GM23248 (cell line): ENCODE results near the gene SEMA3D. TPM values are rescaled to one million over a fixed set of nuclear protein-coding genes. Genes with fewer than 3 reads are reported as not detected.
A peak's percentile ranks its signal among the peaks of the same experiment; 100 is the strongest.

Experiments
- DNase-seq: peaks from one replicate; pipeline ENCODE4 v3.0.0-alpha.2; 2015
- H2AFZ ChIP-seq: fragments of 200-600 bp; sonication (generic); 2 replicates; pipeline ENCODE4 v1.6.1; 2016; ENCODE audit warnings: antibody characterized with exemption
- H3F3A ChIP-seq: fragments of 200-600 bp; sonication (generic); 2 replicates; pipeline ENCODE4 v1.6.1; 2016; ENCODE audit warnings: mild to moderate bottlenecking, antibody characterized with exemption, mixed run types; ENCODE audit not compliant: insufficient read depth
- H3K27ac ChIP-seq: fragments of 200-600 bp; sonication (generic); 2 replicates; pipeline ENCODE4 v1.5.1; 2016; ENCODE audit warnings: mild to moderate bottlenecking
- H3K27me3 ChIP-seq: fragments of 200-600 bp; sonication (generic); replicated peaks from 2 replicates; pipeline ENCODE4 v1.6.1; 2016; ENCODE audit warnings: mild to moderate bottlenecking; ENCODE audit not compliant: insufficient read depth
- H3K36me3 ChIP-seq: fragments of 200-600 bp; sonication (generic); 2 replicates; pipeline ENCODE4 v1.6.1; 2016; ENCODE audit warnings: low read depth, mild to moderate bottlenecking
- H3K4me1 ChIP-seq: fragments of 200-600 bp; sonication (generic); 2 replicates; pipeline ENCODE4 v1.6.1; 2016; ENCODE audit warnings: mild to moderate bottlenecking; ENCODE audit not compliant: insufficient read depth
- H3K4me2 ChIP-seq: fragments of 200-600 bp; sonication (generic); one replicate; pipeline ENCODE4 v1.6.1; 2016; ENCODE audit warnings: mild to moderate bottlenecking; ENCODE audit not compliant: unreplicated experiment
- H3K4me3 ChIP-seq: fragments of 200-600 bp; sonication (generic); 2 replicates; pipeline ENCODE4 v1.5.1; 2016; ENCODE audit warnings: mild to moderate bottlenecking
- H3K79me2 ChIP-seq: fragments of 200-600 bp; sonication (generic); 2 replicates; pipeline ENCODE4 v1.6.1; 2016; ENCODE audit warnings: mild to moderate bottlenecking; ENCODE audit not compliant: insufficient read depth
- H3K9ac ChIP-seq: fragments of 200-600 bp; sonication (generic); 2 replicates; pipeline ENCODE4 v1.6.1; 2016; ENCODE audit warnings: mild to moderate bottlenecking
- H3K9me2 ChIP-seq: fragments of 200-600 bp; sonication (generic); 2 replicates; pipeline ENCODE4 v1.6.1; 2016; ENCODE audit warnings: mixed run types, mild to moderate bottlenecking, moderate library complexity; ENCODE audit not compliant: insufficient read depth
- H3K9me3 ChIP-seq: fragments of 200-600 bp; sonication (generic); one replicate; pipeline ENCODE4 v1.6.1; 2017; ENCODE audit warnings: low read depth
- H4K20me1 ChIP-seq: fragments of 200-600 bp; sonication (generic); 2 replicates; pipeline ENCODE4 v1.6.0; 2016; ENCODE audit not compliant: insufficient read depth
- EZH2 ChIP-seq: fragments of 200-600 bp; sonication (generic); IDR thresholded peaks from 2 replicates; pipeline ENCODE4 v1.6.1; 2018; ENCODE audit warnings: antibody characterized with exemption, mild to moderate bottlenecking; ENCODE audit not compliant: insufficient read depth, poor library complexity, severe bottlenecking
- EZH2phosphoT487 ChIP-seq: fragments of 200-600 bp; sonication (generic); IDR thresholded peaks from 2 replicates; pipeline ENCODE4 v1.6.1; 2018; ENCODE audit warnings: antibody characterized with exemption, moderate library complexity, mild to moderate bottlenecking, low read depth; ENCODE audit not compliant: insufficient read depth
- WGBS, 2 experiments: methylation state at CpG; one replicate each; pipeline ENCODE4 v1.1.6; 2015 to 2017; ENCODE audit warnings: low lambda C conversion rate in 2 of 2, low coverage in 1 of 2; ENCODE audit errors: missing lambda C conversion rate in 2 of 2; 5-methylcytosine and 5-hydroxymethylcytosine counted together
- in situ Hi-C: fragments of 300-500 bp; cut with MboI; formaldehyde crosslinking; loops from 2 replicates; pipeline ENCODE4 v1.15.0; 2020
- polyA plus RNA-seq: library from polyadenylated mRNA; unstranded; fragments of >200 nt; fragmentation: Nextera tagmentation; extraction: Ambion mirVana; gene quantifications from 2 replicates; pipeline ENCODE4 v1.2.1, GENCODE V29; 2016
- total RNA-seq: library from RNA; depleted of rRNA; stranded (reverse); fragments of >200 nt; shearing (Covaris generic); gene quantifications from 2 replicates; pipeline ENCODE4 v1.2.3, GENCODE V29; 2014

SEMA3D gene
- total and polyA plus RNA-seq, 2 experiments from 2014 or later = 4.0 to 6.6 TPM

DNA sequence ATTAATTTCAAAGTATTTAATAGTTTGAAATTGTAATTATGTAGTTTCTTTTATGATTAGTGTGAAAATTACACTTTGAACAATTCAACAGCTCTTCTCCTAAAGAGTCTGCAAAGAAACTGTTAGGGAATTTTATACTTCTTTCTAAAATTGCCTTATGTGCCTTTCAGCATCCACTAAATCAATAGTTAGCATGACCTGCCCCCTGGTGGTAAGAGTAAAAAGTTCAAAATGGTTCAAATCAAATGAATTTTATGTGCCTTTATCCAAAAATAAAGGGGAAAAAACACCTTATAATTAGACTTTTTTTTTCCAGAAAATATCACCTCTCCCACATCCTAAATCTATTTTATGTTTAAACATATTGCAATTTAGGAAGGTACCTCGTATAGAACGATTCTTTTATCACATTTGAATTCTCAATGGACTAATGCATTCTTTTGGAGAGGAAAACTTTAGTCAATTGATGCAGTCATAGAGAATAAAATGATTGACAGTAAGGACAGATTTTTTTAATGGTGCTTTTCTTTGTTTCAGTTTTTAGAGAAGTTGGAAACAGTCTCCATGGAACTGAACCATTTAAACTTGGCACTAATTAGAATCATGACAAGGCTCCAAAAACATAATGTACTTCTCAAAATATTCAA is 163.7 kb downstream of the SEMA3D start:
- Histone ChIP-seq H3K9me3 (no peaks in the 10 kb centered on the region), H3K4me2 (no peak overlapping the region), H3K9ac (no peak overlapping the region), H3F3A (no peaks in the 10 kb centered on the region), H3K27ac (no peak overlapping the region), H3K79me2 (no peaks in the 10 kb centered on the region), H3K36me3 (no peaks in the 10 kb centered on the region), H3K4me1 (no peaks in the 10 kb centered on the region), H4K20me1 (no peaks in the 10 kb centered on the region), H3K27me3 (no peaks in the 10 kb centered on the region), H2AFZ (0 out of 2 replicates have a peak overlapping the region, but pooled peaks have one; percentile 6), H3K4me3 (no peak overlapping the region), H3K9me2 (no peaks in the 10 kb centered on the region)
- TF ChIP-seq EZH2 = no peak
- no peak for TF ChIP-seq EZH2phosphoT487
- DNase-seq = peak; percentile 65
- 0 to 2% methylated on average over 2 of the region's 2 CpGs for WGBS, 2 experiments
- in situ Hi-C loops = loop anchor here (10.0 kb wide), 2 partner anchors 828 to 1078 kb away; partner anchors contain the start of gene SEMA3A

DNA sequence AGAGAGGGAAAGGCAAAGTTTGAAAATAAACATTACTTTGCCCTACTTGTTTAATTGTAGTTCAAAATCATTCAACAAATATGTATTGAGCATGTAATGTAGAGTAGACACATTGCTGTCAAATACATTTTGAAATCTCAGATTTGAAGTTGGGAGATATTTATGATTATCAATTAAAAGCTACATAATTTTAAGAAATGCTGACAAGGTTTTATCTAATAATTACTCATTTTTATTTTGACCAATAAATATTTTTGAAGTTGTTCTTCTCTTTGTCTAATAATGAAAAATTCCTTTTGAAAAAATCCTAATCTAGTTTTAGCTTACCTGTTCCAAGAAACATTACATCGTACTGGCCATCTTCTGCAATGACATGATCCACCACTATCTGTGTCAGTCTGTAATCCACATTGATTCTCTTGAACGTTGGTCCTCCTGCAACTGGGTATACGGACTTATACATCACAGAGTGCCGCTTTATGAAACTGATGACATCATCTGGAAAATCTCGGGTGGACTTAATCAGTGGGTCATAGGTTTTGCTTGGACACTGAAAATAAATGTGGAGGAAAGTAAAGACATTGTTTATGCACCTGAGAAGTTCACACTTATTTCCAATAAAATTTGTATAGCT is 164.7 kb downstream of the SEMA3D start:
- H2AFZ ChIP-seq = 0 out of 2 replicates have a peak overlapping the region, but pooled peaks have one; percentile 6
- in situ Hi-C loops = loop anchor here (10.0 kb wide), 2 partner anchors 827 to 1077 kb away; partner anchors contain the start of gene SEMA3A
- H3K9me2 ChIP-seq = no peaks in the 10 kb centered on the region
- DNase-seq = no peak
- H3K36me3 ChIP-seq = no peaks in the 10 kb centered on the region
- no peak overlapping the region for H3K27ac ChIP-seq
- TF ChIP-seq EZH2phosphoT487 = no peak
- no peaks in the 10 kb centered on the region for H3K27me3 ChIP-seq
- H3K9ac ChIP-seq = no peak overlapping the region
- no peaks in the 10 kb centered on the region for H3K4me1 ChIP-seq
- no peaks in the 10 kb centered on the region for H3K9me3 ChIP-seq
- H3K4me3 ChIP-seq = no peak overlapping the region
- no peak overlapping the region for H3K4me2 ChIP-seq
- H3F3A ChIP-seq = no peaks in the 10 kb centered on the region
- H3K79me2 ChIP-seq = no peaks in the 10 kb centered on the region
- H4K20me1 ChIP-seq = no peaks in the 10 kb centered on the region
- WGBS, 2 experiments = 76 to 79% methylated on average over 5 of the region's 5 CpGs

DNA sequence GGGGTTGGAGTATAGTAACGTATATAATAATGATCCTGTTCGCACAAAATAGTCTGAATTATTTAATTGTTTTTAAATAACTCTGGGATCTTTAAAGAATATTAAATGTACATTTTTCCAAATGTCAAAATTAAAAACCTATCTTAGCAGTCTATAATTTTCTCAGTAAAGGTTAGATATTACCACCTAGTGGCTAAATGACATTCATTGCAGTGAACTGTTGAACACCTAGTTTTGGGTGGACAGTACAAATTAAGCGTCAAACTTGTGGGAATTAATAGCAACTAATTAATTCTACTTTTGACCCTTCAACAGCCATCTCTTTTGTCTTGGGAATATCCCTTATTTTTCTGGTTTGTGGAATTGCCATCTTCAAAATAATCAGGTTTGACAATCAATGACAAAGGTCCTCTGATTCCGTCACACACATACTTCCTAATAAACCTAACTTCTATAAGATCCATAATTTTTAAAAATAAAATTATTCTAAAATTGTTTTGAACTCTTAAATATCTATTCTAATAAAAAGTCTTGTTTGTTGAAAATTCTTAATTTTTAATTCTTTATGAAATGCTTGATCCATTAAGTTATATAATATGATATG is 165.7 kb downstream of the SEMA3D start:
- H3K27me3 ChIP-seq = no peaks in the 10 kb centered on the region
- WGBS, 2 experiments = 93 to 96% methylated on average over 4 of the region's 4 CpGs
- TF ChIP-seq EZH2phosphoT487 = no peak
- TF ChIP-seq EZH2 = no peak
- H3K4me1 ChIP-seq = no peaks in the 10 kb centered on the region
- no peak overlapping the region for H3K4me2 ChIP-seq
- no peaks in the 10 kb centered on the region for H3F3A ChIP-seq
- in situ Hi-C loops = loop anchor here (10.0 kb wide), 2 partner anchors 826 to 1076 kb away; partner anchors contain the start of gene SEMA3A
- no peak overlapping the region for H2AFZ ChIP-seq
- no peaks in the 10 kb centered on the region for H3K79me2 ChIP-seq
- H3K4me3 ChIP-seq = no peak overlapping the region
- no peak overlapping the region for H3K27ac ChIP-seq
- no peaks in the 10 kb centered on the region for H3K9me2 ChIP-seq
- no peaks in the 10 kb centered on the region for H4K20me1 ChIP-seq
- H3K36me3 ChIP-seq = no peaks in the 10 kb centered on the region
- no peak overlapping the region for H3K9ac ChIP-seq
- peak; percentile 55 for DNase-seq
- no peaks in the 10 kb centered on the region for H3K9me3 ChIP-seq

DNA sequence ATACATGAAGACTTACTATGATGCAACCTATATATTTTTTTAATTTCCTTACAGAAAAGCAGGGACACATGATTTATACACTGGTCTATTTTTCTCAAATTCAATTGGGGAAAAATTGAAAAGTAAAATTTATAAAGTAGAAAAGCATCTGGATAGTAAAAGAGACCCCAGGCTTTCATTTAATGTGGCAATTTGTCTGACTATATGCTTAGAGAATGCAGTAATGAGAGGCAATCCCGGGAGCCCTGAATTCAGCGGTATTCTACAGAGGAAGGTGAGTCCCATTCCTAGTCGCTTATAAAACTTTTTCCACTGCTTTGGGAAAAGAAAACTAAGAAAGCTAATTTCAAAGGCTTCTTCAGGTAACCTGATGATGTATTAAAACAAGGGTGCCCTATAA is 167.1 kb downstream of the SEMA3D start:
- H3K9me3 ChIP-seq = no peaks in the 10 kb centered on the region
- no peak for TF ChIP-seq EZH2phosphoT487
- TF ChIP-seq EZH2 = no peak
- H3K9ac ChIP-seq = no peak overlapping the region
- H3K36me3 ChIP-seq = no peaks in the 10 kb centered on the region
- no peaks in the 10 kb centered on the region for H3K79me2 ChIP-seq
- H2AFZ ChIP-seq = no peak overlapping the region
- H3K27me3 ChIP-seq = no peaks in the 10 kb centered on the region
- H3K4me3 ChIP-seq = no peak overlapping the region
- no peak for DNase-seq
- WGBS, 2 experiments = 97 to 100% methylated on average over 3 of the region's 3 CpGs
- H3K4me1 ChIP-seq = no peaks in the 10 kb centered on the region
- no peak overlapping the region for H3K4me2 ChIP-seq
- in situ Hi-C loops = loop anchor here (5.0 to 10.0 kb wide), 3 partner anchors 532 to 1075 kb away; partner anchors contain the start of gene SEMA3A
- no peaks in the 10 kb centered on the region for H3K9me2 ChIP-seq
- no peaks in the 10 kb centered on the region for H4K20me1 ChIP-seq
- H3K27ac ChIP-seq = no peak overlapping the region
- no peaks in the 10 kb centered on the region for H3F3A ChIP-seq
